ENCODE measurements around the gene SLC2A8.

DNA sequence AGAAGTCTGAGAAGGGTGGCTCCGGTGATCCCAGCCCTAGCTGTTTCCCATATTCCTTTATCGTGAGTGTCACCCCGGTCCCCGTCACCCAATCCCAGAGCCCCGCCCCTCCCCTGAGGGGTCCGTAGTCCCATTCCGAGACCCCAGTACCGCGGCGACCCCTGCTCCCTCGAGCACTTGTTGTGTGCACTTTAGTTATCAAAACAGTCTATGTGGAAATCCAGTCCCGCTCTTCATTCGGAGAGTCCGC, 54.6 kb downstream of the SLC2A8 start:
- TF ChIP-seq, protein P1, sequence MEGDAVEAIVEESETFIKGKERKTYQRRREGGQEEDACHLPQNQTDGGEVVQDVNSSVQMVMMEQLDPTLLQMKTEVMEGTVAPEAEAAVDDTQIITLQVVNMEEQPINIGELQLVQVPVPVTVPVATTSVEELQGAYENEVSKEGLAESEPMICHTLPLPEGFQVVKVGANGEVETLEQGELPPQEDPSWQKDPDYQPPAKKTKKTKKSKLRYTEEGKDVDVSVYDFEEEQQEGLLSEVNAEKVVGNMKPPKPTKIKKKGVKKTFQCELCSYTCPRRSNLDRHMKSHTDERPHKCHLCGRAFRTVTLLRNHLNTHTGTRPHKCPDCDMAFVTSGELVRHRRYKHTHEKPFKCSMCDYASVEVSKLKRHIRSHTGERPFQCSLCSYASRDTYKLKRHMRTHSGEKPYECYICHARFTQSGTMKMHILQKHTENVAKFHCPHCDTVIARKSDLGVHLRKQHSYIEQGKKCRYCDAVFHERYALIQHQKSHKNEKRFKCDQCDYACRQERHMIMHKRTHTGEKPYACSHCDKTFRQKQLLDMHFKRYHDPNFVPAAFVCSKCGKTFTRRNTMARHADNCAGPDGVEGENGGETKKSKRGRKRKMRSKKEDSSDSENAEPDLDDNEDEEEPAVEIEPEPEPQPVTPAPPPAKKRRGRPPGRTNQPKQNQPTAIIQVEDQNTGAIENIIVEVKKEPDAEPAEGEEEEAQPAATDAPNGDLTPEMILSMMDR (IDR thresholded peaks at IDR 0.05 in 4 of 5, conservative IDR thresholded peaks at IDR 0.05 in 1 of 5) = no peak
- TF ChIP-seq POLR2A (IDR thresholded peaks at IDR 0.05) = no peak
